CD4-positive, alpha-beta T cell (primary cell): Measurements from ENCODE around the gene DIP2C. TPM values are rescaled to one million over a fixed set of nuclear protein-coding genes. Genes with fewer than 3 reads are reported as not detected.

ENCODE experiments used
- ATAC-seq: fragments of 200-7000 bp; cut with Tn5 transposase; one replicate; pipeline ENCODE4 v1.10.0; 2022; ENCODE audit warnings: mild to moderate bottlenecking; ENCODE audit not compliant: poor library complexity
- CTCF ChIA-PET: fragments of 350-600 bp; sonication (Branson Sonifier 250); formaldehyde crosslinking; loops from one replicate; lab custom pipeline; 2021; ENCODE audit warnings: antibody characterized with exemption, inconsistent platforms; lab: Charles Lee
- POLR2A ChIA-PET: fragments of 350-600 bp; sonication (Branson Sonifier 250); formaldehyde crosslinking; loops from one replicate; lab custom pipeline; 2021; ENCODE audit warnings: antibody characterized with exemption, inconsistent platforms; lab: Charles Lee
- DNase-seq, 14 experiments: peaks; one replicate each; pipeline ENCODE4 v3.0.0-alpha.2; 2013 to 2020; ENCODE audit warnings: mixed read lengths in 2 of 14
- H3K27ac ChIP-seq, 2 donors: one replicate each; pipeline versions ENCODE4 v1.5.1 to v1.7.0; 2013; ENCODE audit warnings: low read length in 2 of 2, low read depth in 1 of 2, mild to moderate bottlenecking in 1 of 2
- H3K27me3 ChIP-seq, 2 experiments: 1 replicate in 1 of 2; 2 replicates in 1 of 2; pipeline versions ENCODE4 v1.6.1 to v1.7.0; 2013; ENCODE audit warnings: low read length in 2 of 2, control low read depth in 1 of 2, mild to moderate bottlenecking in 1 of 2, moderate library complexity in 1 of 2; ENCODE audit not compliant: insufficient read depth in 2 of 2, control insufficient read depth in 1 of 2
- H3K36me3 ChIP-seq: one replicate; pipeline ENCODE4 v1.6.1; 2013; ENCODE audit warnings: low read length, control low read depth; ENCODE audit not compliant: insufficient read depth
- H3K4me1 ChIP-seq: one replicate; pipeline ENCODE4 v1.6.1; 2013; ENCODE audit warnings: low read length, control low read depth; ENCODE audit not compliant: insufficient read depth
- H3K4me3 ChIP-seq: one replicate; pipeline ENCODE4 v1.5.1; 2013; ENCODE audit warnings: mild to moderate bottlenecking, low read length, moderate library complexity
- H3K9me3 ChIP-seq, 2 experiments: 1 replicate in 1 of 2; 2 replicates in 1 of 2; pipeline versions ENCODE4 v1.6.1 to v1.7.0; 2013; ENCODE audit warnings: low read length in 2 of 2, mild to moderate bottlenecking in 2 of 2, control low read depth in 1 of 2, moderate library complexity in 1 of 2; ENCODE audit not compliant: control insufficient read depth in 1 of 2, insufficient read depth in 1 of 2
- H3K27ac Mint-ChIP-seq: one replicate; pipeline ENCODE4 v1.8.0; 2020; ENCODE audit warnings: mixed read lengths
- H3K27me3 Mint-ChIP-seq: one replicate; pipeline ENCODE4 v1.8.0; 2021; ENCODE audit warnings: mixed read lengths
- H3K36me3 Mint-ChIP-seq: one replicate; pipeline ENCODE4 v1.8.0; 2021; ENCODE audit warnings: low read depth, mixed read lengths
- H3K4me1 Mint-ChIP-seq: one replicate; pipeline ENCODE4 v1.8.0; 2021; ENCODE audit warnings: low read depth, mixed read lengths
- H3K4me3 Mint-ChIP-seq: one replicate; pipeline ENCODE4 v1.8.0; 2020; ENCODE audit warnings: mild to moderate bottlenecking, mixed read lengths
- H3K9me3 Mint-ChIP-seq: one replicate; pipeline ENCODE4 v1.8.0; 2020; ENCODE audit warnings: mixed read lengths
- CTCF ChIP-seq: fragments of 200-600 bp; IDR thresholded peaks from one replicate; pipeline ENCODE4 v1.8.0; 2022; ENCODE audit warnings: antibody characterized with exemption, mild to moderate bottlenecking
- intact Hi-C, 2 experiments: fragments of 100-400 bp; cut with DNase I in 1 of 2; cut with micrococcal nuclease in 1 of 2; formaldehyde crosslinking; loops; one replicate each; pipeline versions ENCODE4 v1.15.1 to v1.9.0; 2023 to 2025; cut with DNase I, micrococcal nuclease
- total RNA-seq, 174 experiments: library from RNA in 2 of 174; stranded (reverse) in 2 of 174; gene quantifications; one replicate each; pipeline ENCODE4 v1.2.3 and lab custom pipeline; 2021 to 2026

Gene DIP2C
- total RNA-seq, 2 experiments from 2014 or later = 4.1 TPM

- no peak for ATAC-seq
- H3K4me1 Mint-ChIP-seq = peaks cover 5% of the 10 kb centered on the region
- CTCF ChIA-PET = no interaction called here
These were observed 171.5 kb downstream of the DIP2C start for GRCh38 chr10:517872-518475.

GRCh38 chr10:517241-517830, 172.1 kb downstream of the DIP2C start:
- CTCF ChIA-PET = no interaction called here
- no peak for ATAC-seq

More at GRCh38 chr10:517872-518475, 171.5 kb downstream of the DIP2C start:
- no peaks in the 10 kb centered on the region for H3K36me3 ChIP-seq
- no peaks in the 10 kb centered on the region for H3K4me1 ChIP-seq
- no peak overlapping the region for H3K4me3 ChIP-seq
- no peaks in the 10 kb centered on the region for H3K9me3 ChIP-seq
- H3K27me3 ChIP-seq = no peaks in the 10 kb centered on the region
- POLR2A ChIA-PET = no interaction called here
- TF ChIP-seq CTCF = no peak
- no peaks in the 10 kb centered on the region for H3K9me3 Mint-ChIP-seq
- H3K27ac Mint-ChIP-seq = no peak overlapping the region
- peaks cover 9% of the 10 kb centered on the region for H3K27me3 Mint-ChIP-seq
- no peak for DNase-seq
- no peak overlapping the region for H3K27ac ChIP-seq
- no peaks in the 10 kb centered on the region for H3K36me3 Mint-ChIP-seq
- H3K4me3 Mint-ChIP-seq = no peak overlapping the region
- intact Hi-C loops = loop anchor here in 1 of 2 experiments (10.0 kb wide), 1 partner anchor 307 kb away; no protein-coding TSS in a partner anchor

GRCh38 chr10:516764-517163, 172.7 kb downstream of the DIP2C start:
- ChIA-PET CTCF (no interaction called here), POLR2A (no interaction called here)
- no peak for TF ChIP-seq CTCF
- H3K4me3 ChIP-seq = no peak overlapping the region
- Mint-ChIP-seq H3K36me3 (no peaks in the 10 kb centered on the region), H3K4me1 (peaks cover 5% of the 10 kb centered on the region), H3K27ac (no peak overlapping the region), H3K4me3 (no peak overlapping the region), H3K9me3 (no peaks in the 10 kb centered on the region), H3K27me3 (peaks cover 3% of the 10 kb centered on the region)
- no peak for DNase-seq
- no peak for ATAC-seq
- no peaks in the 10 kb centered on the region for H3K36me3 ChIP-seq
- no peak overlapping the region for H3K27ac ChIP-seq
- no peaks in the 10 kb centered on the region for H3K4me1 ChIP-seq
- no peaks in the 10 kb centered on the region for H3K27me3 ChIP-seq
- intact Hi-C loops = loop anchor here in 1 of 2 experiments (10.0 kb wide), 1 partner anchor 308 kb away; no protein-coding TSS in a partner anchor
- H3K9me3 ChIP-seq = no peaks in the 10 kb centered on the region

More at GRCh38 chr10:517241-517830, 172.1 kb downstream of the DIP2C start:
- no peaks in the 10 kb centered on the region for H3K9me3 ChIP-seq
- H3K36me3 ChIP-seq = no peaks in the 10 kb centered on the region
- Mint-ChIP-seq H3K4me1 (peaks cover 5% of the 10 kb centered on the region), H3K27me3 (peaks cover 5% of the 10 kb centered on the region), H3K36me3 (no peaks in the 10 kb centered on the region), H3K9me3 (no peaks in the 10 kb centered on the region), H3K4me3 (no peak overlapping the region), H3K27ac (no peak overlapping the region)
- POLR2A ChIA-PET = no interaction called here
- intact Hi-C loops = loop anchor here in 1 of 2 experiments (10.0 kb wide), 1 partner anchor 307 kb away; no protein-coding TSS in a partner anchor
- no peak overlapping the region for H3K4me3 ChIP-seq
- no peaks in the 10 kb centered on the region for H3K27me3 ChIP-seq
- DNase-seq = peak in 1 of 14 experiments; percentile 10
- no peak for TF ChIP-seq CTCF
- H3K27ac ChIP-seq = no peak overlapping the region
- H3K4me1 ChIP-seq = no peaks in the 10 kb centered on the region
